HCT116 (cell line): ENCODE data around the gene PTBP3. TPM values are rescaled to one million over a fixed set of nuclear protein-coding genes. Genes with fewer than 3 reads are reported as not detected.

Experiments used
- ATAC-seq: fragments of 200-7000 bp; cut with Tn5 transposase; 2 replicates; pipeline ENCODE4 v1.9.1; 2020; ENCODE audit warnings: mild to moderate bottlenecking, moderate library complexity
- BruUV-seq: library from RNA; stranded (reverse); fragments of 400-500 nt; replicated peaks from 2 replicates; lab custom pipeline; 2021; lab: Mats Ljungman, UMichigan
- CTCF ChIA-PET: fragments of 300-600 bp; sonication (Branson Sonifier 250); formaldehyde crosslinking; loops from one replicate; lab custom pipeline; 2021; ENCODE audit warnings: antibody characterized with exemption; lab: Charles Lee
- POLR2A ChIA-PET: fragments of 300-600, 350-600 bp; sonication (Branson Sonifier 250); formaldehyde crosslinking; loops from one replicate; lab custom pipeline; 2021; ENCODE audit warnings: antibody characterized with exemption; lab: Charles Lee
- RAD21 ChIA-PET, 2 experiments: fragments of 300-600 bp; sonication (Branson Sonifier 250); formaldehyde crosslinking; loops; one replicate each; lab custom pipeline; 2023; ENCODE audit warnings: low total read pairs in 2 of 2; ENCODE audit not compliant: uncharacterized antibody in 2 of 2, unreplicated experiment in 2 of 2, low non-redundant PET in 1 of 2; lab: Charles Lee
- DNase-seq: peaks from one replicate; pipeline ENCODE4 v3.0.0-alpha.2; 2010; ENCODE audit warnings: low read depth, low spot score
- H2AFZ ChIP-seq: fragments of 200-600 bp; shearing (Covaris generic), sonication (generic); 2 replicates; pipeline ENCODE4 v1.6.1; 2017; ENCODE audit warnings: low read depth, mixed run types, mixed read lengths, antibody characterized with exemption, low read length; ENCODE audit not compliant: poor library complexity, severe bottlenecking
- H3K27ac ChIP-seq: 2 replicates; pipeline ENCODE4 v1.5.1; 2012; ENCODE audit warnings: low read depth, low read length
- H3K27me3 ChIP-seq: fragments of 200-600 bp; sonication (generic); 2 replicates; pipeline ENCODE4 v1.6.1; 2016; ENCODE audit warnings: mixed run types, low read length, mixed read lengths; ENCODE audit not compliant: insufficient read depth
- H3K36me3 ChIP-seq, 2 experiments: fragments of 200-500 bp in 1 of 2; fragments of 200-600 bp in 1 of 2; sonication (Bioruptor generic) in 1 of 2; sonication (generic) in 1 of 2; 2 replicates each; pipeline versions ENCODE4 v1.5.1 to v1.6.1; 2014 to 2016; ENCODE audit warnings: low read length in 2 of 2, inconsistent platforms in 1 of 2, mixed read lengths in 1 of 2, mixed run types in 1 of 2; ENCODE audit not compliant: insufficient read depth in 2 of 2, control insufficient read depth in 1 of 2
- H3K4me1 ChIP-seq, 2 experiments: fragments of 200-600 bp in 1 of 2; sonication (generic) in 1 of 2; 2 replicates each; pipeline versions ENCODE4 v1.5.1 to v1.6.1; 2012 to 2017; ENCODE audit warnings: low read length in 2 of 2, inconsistent platforms in 1 of 2, mild to moderate bottlenecking in 1 of 2, mixed read lengths in 1 of 2, mixed run types in 1 of 2, moderate library complexity in 1 of 2; ENCODE audit not compliant: insufficient read depth in 2 of 2, control insufficient read depth in 1 of 2
- H3K4me2 ChIP-seq: fragments of 200-600 bp; sonication (generic); 2 replicates; pipeline ENCODE4 v1.6.1; 2017; ENCODE audit warnings: mixed run types, low read length, mixed read lengths
- H3K4me3 ChIP-seq, 2 experiments: fragments of 200-600 bp in 1 of 2; sonication (generic) in 1 of 2; replicated peaks in 1 of 2; 2 replicates each; pipeline ENCODE4 v1.5.1; 2011 to 2016; ENCODE audit warnings: low read length in 2 of 2, control low read depth in 1 of 2, low read depth in 1 of 2, mild to moderate bottlenecking in 1 of 2, mixed read lengths in 1 of 2, mixed run types in 1 of 2
- H3K79me2 ChIP-seq: fragments of 200-600 bp; sonication (generic); 2 replicates; pipeline ENCODE4 v1.6.1; 2017; ENCODE audit warnings: mild to moderate bottlenecking, mixed run types, low read length, moderate library complexity, mixed read lengths; ENCODE audit not compliant: insufficient read depth
- H3K9ac ChIP-seq: fragments of 200-600 bp; sonication (generic); 2 replicates; pipeline ENCODE4 v1.6.1; 2016; ENCODE audit warnings: low read length, mixed read lengths
- H3K9me2 ChIP-seq: fragments of 200-600 bp; sonication (generic), shearing (Covaris generic); 2 replicates; pipeline ENCODE4 v1.6.1; 2017; ENCODE audit warnings: mixed run types, mild to moderate bottlenecking, moderate library complexity; ENCODE audit not compliant: insufficient read depth
- H3K9me3 ChIP-seq, 2 experiments: fragments of 200-500 bp in 1 of 2; fragments of 200-600 bp in 1 of 2; sonication (Bioruptor generic) in 1 of 2; sonication (generic) in 1 of 2; 2 replicates each; pipeline ENCODE4 v1.6.1; 2014 to 2017; ENCODE audit warnings: low read length in 2 of 2, mixed read lengths in 2 of 2, inconsistent platforms in 1 of 2, low read depth in 1 of 2, mild to moderate bottlenecking in 1 of 2, mixed run types in 1 of 2, moderate library complexity in 1 of 2; ENCODE audit not compliant: control insufficient read depth in 1 of 2, insufficient read depth in 1 of 2
- H4K20me1 ChIP-seq: fragments of 200-600 bp; sonication (generic), shearing (Covaris generic); 2 replicates; pipeline ENCODE4 v1.6.1; 2017; ENCODE audit warnings: mixed run types, mild to moderate bottlenecking, moderate library complexity; ENCODE audit not compliant: insufficient read depth
- CBX3 ChIP-seq: IDR thresholded peaks from 2 replicates; pipeline ENCODE4 v1.6.1; 2012; ENCODE audit warnings: low read depth
- CTCF ChIP-seq, 3 experiments: fragments of 200-600 bp in 1 of 3; sonication (generic) in 1 of 3; IDR thresholded peaks in 2 of 3; conservative IDR thresholded peaks in 1 of 3; 2 replicates each; pipeline ENCODE4 v1.5.1; 2012 to 2017; ENCODE audit warnings: low read depth in 2 of 3, low read length in 2 of 3, antibody characterized with exemption in 1 of 3, borderline replicate concordance in 1 of 3, control low read depth in 1 of 3, mild to moderate bottlenecking in 1 of 3, mixed read lengths in 1 of 3, mixed run types in 1 of 3, moderate library complexity in 1 of 3; ENCODE audit not compliant: insufficient read depth in 1 of 3
- ZBTB33 ChIP-seq: IDR thresholded peaks from 2 replicates; pipeline ENCODE4 v1.6.1; 2011; ENCODE audit warnings: mild to moderate bottlenecking, low read length, moderate library complexity; ENCODE audit not compliant: insufficient replicate concordance; ENCODE audit errors: extremely low read depth
- ZNF274 ChIP-seq: fragments of 200-500 bp; sonication (Bioruptor generic); IDR thresholded peaks from 2 replicates; pipeline ENCODE4 v1.6.1; 2014; ENCODE audit warnings: mild to moderate bottlenecking, low read depth, low read length, inconsistent platforms
- intact Hi-C: fragments of 100-400 bp; cut with micrococcal nuclease; formaldehyde crosslinking; loops from 2 replicates; pipeline ENCODE4 v1.10.0; 2022
- total RNA-seq: library from RNA; stranded (reverse); gene quantifications from one replicate; pipeline ENCODE4 v1.2.1, GENCODE V29; 2021; ENCODE audit not compliant: unreplicated experiment
- TF ChIP-seq, protein P1 (sequence below): IDR thresholded peaks from 2 replicates; pipeline ENCODE4 v1.6.1; 2012
- TF ChIP-seq, protein P2 (sequence below): IDR thresholded peaks from 2 replicates; pipeline ENCODE4 v1.6.1; 2012

Gene PTBP3
- total RNA-seq, 1 experiment from 2014 or later: 102 TPM

GRCh38 chr9:112249277-112249676 lies 84.1 kb downstream of the PTBP3 start:
- Histone ChIP-seq H3K27me3 (no peaks in the 10 kb centered on the region), H3K9me2 (no peaks in the 10 kb centered on the region), H4K20me1 (no peaks in the 10 kb centered on the region), H2AFZ (no peak overlapping the region), H3K4me2 (peak overlapping the region; percentile 26), H3K9me3 (no peaks in the 10 kb centered on the region), H3K9ac (no peak overlapping the region), H3K36me3 (no peaks in the 10 kb centered on the region), H3K27ac (no peak overlapping the region), H3K4me1 (peaks cover 0 to 17% of the 10 kb centered on the region in 2 experiments; a peak in 2 of 4 replicates), H3K4me3 (no peak overlapping the region), H3K79me2 (no peaks in the 10 kb centered on the region; the same call in 1 of the 2 replicates)
- ChIA-PET POLR2A (no interaction called here), CTCF (no interaction called here), RAD21 (no interaction called here)
- ATAC-seq (no peak; the same call in 1 of the 2 replicates), DNase-seq (no peak)
- BruUV-seq: no TSS peak
- intact Hi-C loops: no loop called here
- TF ChIP-seq, protein P1, sequence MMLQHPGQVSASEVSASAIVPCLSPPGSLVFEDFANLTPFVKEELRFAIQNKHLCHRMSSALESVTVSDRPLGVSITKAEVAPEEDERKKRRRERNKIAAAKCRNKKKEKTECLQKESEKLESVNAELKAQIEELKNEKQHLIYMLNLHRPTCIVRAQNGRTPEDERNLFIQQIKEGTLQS: no peak
- TF ChIP-seq CBX3 (no peak), ZBTB33 (no peak), ZNF274 (no peak), CTCF (IDR thresholded peaks at IDR 0.05 in 2 of 3, conservative IDR thresholded peaks at IDR 0.05 in 1 of 3; ENCODE audit: borderline replicate concordance in 1 of 3, insufficient read depth in 1 of 3, low read depth in 2 of 3, low read length in 2 of 3) (no peak)
- TF ChIP-seq, protein P2, sequence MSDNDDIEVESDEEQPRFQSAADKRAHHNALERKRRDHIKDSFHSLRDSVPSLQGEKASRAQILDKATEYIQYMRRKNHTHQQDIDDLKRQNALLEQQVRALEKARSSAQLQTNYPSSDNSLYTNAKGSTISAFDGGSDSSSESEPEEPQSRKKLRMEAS: no peak
